DMS79 (cell line): Measurements from ENCODE around the gene MAP4K4.
"Not testable (repeated sequence)": the region's sequence is repeated elsewhere in the genome, so short reads cannot be mapped to it uniquely, and the experiment has no call there.

ENCODE experiments used
- DNase-seq: peaks from one replicate; lab custom pipeline; 2025; lab: John Stamatoyannopoulos, UW

MAP4K4 gene

DNA sequence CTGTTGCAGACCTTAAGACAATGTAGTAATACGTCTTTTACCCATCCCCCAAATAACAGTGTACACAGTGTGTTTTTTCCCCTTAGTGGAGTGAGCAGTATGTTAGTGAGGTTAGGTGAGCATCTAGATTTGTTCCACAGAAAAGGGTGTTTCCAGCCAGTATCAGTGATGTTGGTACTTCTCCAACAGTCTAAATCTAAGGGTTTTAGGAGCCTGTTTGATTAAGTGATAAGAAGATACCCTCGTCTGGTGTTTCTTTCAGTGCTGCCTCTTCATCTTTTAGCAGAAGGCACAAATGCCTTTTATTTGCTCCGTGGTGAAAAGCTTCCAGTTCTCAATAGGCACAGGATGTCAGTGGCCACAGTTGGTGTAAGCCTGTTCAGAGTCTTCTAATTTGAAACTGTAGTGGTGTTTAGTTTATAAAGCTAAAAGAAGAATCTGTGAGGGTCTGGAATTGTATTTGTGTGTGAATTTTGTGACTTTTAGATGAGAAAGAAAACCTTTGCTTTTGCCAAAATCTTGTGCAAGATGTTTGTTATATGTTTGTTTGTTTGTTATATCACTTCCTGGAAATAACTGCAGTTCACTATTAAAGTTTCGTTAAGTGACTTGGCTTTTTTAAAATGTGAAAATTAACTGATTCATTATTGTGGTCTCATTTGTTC, 71.2 kb downstream of the MAP4K4 start:
- no peak for DNase-seq

DNA sequence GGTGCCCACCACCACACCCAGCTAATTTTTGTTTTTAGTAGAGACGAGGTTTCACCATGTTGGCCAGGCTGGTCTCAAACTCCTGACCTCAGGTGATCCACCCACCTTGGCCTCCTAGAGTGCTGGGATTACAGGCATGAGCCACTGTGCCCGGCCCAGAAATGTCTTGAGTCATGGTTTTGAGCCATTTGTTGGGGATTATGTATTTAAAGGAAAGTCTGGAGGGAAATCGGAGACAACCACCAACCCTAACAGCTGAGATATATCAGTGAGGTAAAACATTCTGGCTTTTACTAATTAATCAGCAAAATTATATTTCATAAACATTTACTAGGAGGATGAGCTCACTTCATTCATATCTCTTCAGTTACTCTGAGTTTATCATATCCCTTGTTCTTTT, 72.2 kb downstream of the MAP4K4 start:
- DNase-seq, result not testable (repeated sequence)

GRCh38 chr2:101770726-101771125, 73.2 kb downstream of the MAP4K4 start:
- DNase-seq, result no peak

DNA sequence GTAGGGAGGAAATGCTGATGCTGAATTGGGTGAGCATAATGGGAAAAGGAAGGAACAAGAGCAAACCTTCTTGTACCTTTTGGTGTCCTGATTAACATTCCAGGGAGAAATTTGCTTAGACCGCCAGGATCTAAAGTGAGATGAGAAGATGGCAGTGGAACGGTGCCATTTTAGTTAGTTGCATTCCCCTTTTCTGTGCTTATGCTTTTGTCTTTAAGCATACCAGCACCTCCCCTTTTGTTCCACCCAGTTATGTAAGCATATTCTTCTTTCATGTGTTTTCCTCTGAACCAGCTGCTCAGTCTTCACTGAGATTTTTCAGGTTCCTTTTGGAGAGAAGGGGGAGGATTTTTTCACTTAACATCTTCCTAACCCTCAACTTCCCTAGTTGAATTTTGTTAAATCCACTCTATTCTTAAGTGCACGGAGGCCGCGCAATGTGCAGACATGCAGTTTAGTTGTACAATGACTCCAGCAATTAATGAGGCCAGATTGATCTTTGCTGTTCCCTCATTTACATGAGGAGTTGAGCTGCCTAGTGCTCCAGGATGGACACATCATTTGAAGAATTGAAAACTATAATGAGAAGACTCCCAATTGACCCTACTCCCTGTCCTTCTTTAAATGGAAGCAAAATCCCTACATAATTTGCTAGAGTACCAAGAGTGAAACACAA, 73.9 kb downstream of the MAP4K4 start:
- DNase-seq, result no peak

DNA sequence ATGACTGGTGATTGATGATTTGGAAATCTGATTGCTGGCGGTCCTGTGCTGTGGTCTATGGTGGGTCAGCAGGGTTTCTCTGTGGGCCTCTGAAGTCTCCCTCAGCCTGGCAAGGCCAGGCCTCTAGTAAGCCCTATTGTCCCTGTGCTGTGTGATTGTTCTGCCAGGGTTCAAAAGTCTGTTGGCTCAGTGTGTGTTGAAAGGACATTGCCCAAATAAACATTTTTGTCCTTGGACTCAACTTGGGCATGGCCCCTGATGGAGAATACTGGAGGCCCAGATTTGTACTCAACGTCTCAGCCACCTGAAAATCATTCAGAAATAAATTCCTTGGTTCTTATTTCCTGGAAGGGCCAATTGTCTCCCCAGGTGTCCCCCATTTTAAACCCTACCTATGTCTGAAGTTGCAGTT, 74.4 kb downstream of the MAP4K4 start:
- no peak for DNase-seq

- DNase-seq, result no peak
These were observed 75.6 kb downstream of the MAP4K4 start for GRCh38 chr2:101773137-101773536.

DNA sequence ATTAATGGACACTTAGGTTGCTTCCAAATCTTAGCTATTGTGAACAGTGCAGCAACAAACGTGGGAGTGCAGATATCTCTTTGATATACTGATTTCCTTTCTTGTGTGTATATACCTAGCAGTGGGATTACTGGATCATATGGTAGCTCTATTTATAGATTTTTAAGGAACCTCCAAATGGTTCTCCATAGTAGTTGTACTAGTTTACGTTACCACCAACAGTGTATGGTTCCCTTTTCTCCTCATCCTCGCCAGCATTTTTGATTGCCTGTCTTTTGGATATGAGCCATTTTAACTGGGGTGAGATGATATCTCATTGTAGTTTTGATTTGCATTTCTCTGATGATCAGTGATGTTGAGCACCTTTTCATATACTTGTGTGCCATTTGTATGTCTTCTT, 76.5 kb downstream of the MAP4K4 start:
- not testable (repeated sequence) for DNase-seq

DNA sequence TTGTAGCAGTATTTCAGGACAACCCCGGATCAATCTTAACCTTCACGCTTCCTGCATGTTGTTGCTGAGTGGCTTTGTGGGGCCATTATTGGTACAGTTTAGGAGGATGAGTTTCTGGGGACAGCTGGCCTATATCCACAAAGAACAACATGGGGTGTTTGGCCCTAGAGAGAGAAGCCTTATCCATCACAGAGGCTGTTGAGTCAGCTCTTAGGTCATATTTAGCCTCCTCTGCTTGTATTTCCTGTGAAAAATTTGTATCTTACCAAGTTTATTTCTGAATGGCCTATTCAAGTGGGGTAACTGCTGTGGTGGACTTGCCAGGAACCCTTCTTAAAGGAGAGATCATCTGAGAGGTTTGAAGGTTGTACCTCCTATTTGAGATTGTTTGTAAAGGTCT, 77.6 kb downstream of the MAP4K4 start:
- no peak for DNase-seq

- no peak for DNase-seq
These were observed 78.1 kb downstream of the MAP4K4 start for GRCh38 chr2:101775636-101776035.

DNA sequence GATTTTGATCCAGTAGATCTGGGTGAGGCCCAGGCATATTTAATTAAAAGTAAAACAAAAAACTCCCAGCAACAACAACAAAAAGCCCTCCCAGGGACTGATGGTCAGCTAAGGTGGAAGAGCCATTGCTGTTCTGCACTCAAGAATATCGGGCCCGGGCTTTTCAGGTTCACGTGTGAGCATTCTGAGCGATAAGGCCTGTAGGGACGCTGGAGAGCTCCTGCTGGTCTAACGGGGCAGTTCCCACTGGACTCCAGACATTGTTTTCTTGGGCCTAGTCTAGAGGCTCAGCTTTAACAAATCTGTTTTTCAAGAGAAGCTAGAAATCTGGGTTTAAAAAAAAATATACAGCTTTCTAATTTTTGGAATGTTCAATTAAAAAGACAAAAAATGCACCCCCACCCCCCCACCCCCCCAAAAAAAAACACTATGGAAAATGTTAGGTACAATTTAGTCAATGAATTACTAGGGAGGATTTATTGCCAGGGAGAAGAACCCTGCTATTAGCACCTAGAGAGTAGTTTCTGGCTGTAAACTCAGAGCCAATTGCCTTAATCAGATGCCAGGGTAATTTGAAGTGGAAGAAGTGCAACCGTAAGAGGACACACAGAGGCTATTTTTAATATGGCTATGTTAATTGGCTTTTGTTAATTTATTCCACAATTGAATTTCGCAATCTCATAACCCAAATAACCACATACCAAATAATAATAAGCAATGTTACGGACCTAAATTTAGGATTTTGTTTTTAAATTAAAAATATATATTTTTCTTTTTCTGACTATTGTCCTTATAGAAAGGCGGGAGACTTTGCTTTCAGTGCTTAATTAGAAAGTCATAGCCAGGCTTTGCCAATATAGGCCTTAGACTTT, 78.9 kb downstream of the MAP4K4 start:
- no peak for DNase-seq

DNA sequence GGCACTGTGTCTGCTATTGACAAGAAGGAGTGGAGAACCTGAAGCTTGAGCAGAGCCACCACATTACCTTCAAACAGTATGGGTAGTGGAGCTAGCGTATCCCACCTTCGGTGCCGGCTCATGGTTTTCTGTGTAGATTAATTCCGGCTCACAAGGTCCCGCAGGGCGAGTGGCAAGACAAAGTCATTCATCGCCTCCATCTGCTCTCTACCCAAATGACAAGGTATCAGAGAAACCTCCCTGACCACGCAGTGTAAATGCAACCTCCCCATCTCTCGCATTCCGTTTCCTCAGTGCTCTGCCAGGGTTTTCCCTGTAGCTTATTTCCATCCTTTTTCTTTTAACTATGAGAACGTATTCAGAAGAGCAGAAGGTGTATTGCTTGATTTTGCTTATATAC, 79.8 kb downstream of the MAP4K4 start:
- no peak for DNase-seq

- no peak for DNase-seq
These were observed 80.6 kb downstream of the MAP4K4 start for GRCh38 chr2:101778102-101778501.

GRCh38 chr2:101779190-101779589, 81.7 kb downstream of the MAP4K4 start:
- no peak for DNase-seq

DNA sequence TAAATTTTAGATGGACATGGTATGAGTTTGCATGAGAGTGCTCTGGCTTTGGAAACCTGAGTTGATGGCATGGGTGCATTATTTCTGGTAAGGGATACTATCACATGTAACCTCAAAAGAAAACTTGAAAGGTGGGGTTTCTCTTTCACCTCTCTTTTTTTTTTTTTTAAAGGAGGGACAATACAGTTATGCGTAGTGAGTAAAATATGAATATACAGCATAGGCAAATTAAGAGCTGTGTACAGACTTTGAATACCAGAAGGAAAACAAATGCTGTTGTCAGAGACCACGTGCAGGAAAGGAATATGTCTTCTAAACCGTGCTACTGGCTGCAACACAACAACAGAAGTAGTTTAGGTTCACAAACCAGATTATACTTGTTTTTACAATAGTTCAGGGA, 82.1 kb downstream of the MAP4K4 start:
- DNase-seq, result no peak

GRCh38 chr2:101781326-101781725, 83.8 kb downstream of the MAP4K4 start:
- no peak for DNase-seq

GRCh38 chr2:101781791-101782426, 84.4 kb downstream of the MAP4K4 start:
- no peak for DNase-seq

- no peak for DNase-seq
These were observed 84.9 kb downstream of the MAP4K4 start for GRCh38 chr2:101782427-101782792.

GRCh38 chr2:101787097-101787496, 89.6 kb downstream of the MAP4K4 start:
- DNase-seq, result no peak

- DNase-seq, result no peak
These were observed 91.1 kb downstream of the MAP4K4 start for GRCh38 chr2:101788565-101788964.

GRCh38 chr2:101788995-101789970, 91.8 kb downstream of the MAP4K4 start:
- DNase-seq, result no peak

GRCh38 chr2:101790416-101790815, 92.9 kb downstream of the MAP4K4 start:
- DNase-seq, result no peak
